ENCODE results near the gene CSDE1. TPM values are rescaled to one million over a fixed set of nuclear protein-coding genes. Genes with fewer than 3 reads are reported as not detected.

The CSDE1 gene
- total RNA-seq, 2 experiments from 2014 or later: 458 to 553 TPM

GRCh38 chr1:114749835-114750234 lies 7.9 kb downstream of the CSDE1 start:
- ATAC-seq (no peak), DNase-seq (no peak)
- Mint-ChIP-seq H3K9me3 (ENCODE audit: low read depth) (no peaks in the 10 kb centered on the region), H3K27ac (peak overlapping the region; percentile 63), H3K4me1 (peaks cover 91% of the 10 kb centered on the region), H3K36me3 (ENCODE audit: low read depth) (peaks cover 63% of the 10 kb centered on the region), H3K27me3 (no peaks in the 10 kb centered on the region), H3K4me3 (no peak overlapping the region)
- ChIA-PET CTCF (no interaction called here), POLR2A (no interaction called here)
- intact Hi-C loops (cut with DNase I, micrococcal nuclease): loop anchor here in 1 of 2 experiments (10.0 kb wide), 1 partner anchor 345 kb away; no protein-coding TSS in a partner anchor

DNA sequence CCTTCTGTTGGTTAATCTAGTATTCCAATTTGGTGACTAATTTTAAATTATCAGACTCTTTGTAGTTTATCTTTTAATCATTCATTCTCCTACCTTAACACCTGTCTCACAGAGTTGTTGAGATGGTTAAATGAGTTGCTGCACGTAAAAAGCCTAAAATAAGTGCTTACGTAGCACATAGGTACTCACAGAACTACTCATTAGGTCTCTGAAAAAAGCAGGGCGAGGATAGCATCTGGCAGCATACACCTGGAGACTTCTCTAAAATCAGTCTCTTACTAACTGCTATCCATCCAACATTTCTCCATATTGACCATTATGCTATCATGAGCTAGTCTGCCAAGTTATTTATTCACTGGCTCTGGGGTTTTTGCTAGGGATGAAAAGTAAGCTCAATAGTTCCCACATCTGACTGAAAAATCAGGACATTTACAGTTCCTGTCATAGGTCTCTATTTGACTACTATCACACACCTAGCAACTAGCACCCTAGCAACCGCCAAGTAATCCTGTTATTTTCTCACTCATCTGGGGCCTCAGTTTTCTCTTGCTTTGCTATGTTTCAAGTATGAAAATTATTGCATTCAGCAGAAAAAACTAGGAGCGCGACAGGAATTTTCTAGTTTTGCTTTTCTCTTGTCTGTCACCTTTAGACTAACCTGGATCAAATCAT lies 11.2 kb downstream of the CSDE1 start:
- Mint-ChIP-seq H3K4me3 (no peak overlapping the region), H3K27me3 (no peaks in the 10 kb centered on the region), H3K4me1 (peaks cover 87% of the 10 kb centered on the region), H3K36me3 (ENCODE audit: low read depth) (peaks cover 61% of the 10 kb centered on the region), H3K27ac (peak overlapping the region; percentile 29), H3K9me3 (ENCODE audit: low read depth) (no peaks in the 10 kb centered on the region)
- ChIA-PET CTCF (interaction anchor here (0.6 to 1.3 kb wide), 4 partner anchors 9 to 44 kb away, joined by 3 to 4 read pairs (median 4); no protein-coding TSS in a partner anchor), POLR2A (interaction anchor here (0.7 to 1.5 kb wide), 3 partner anchors 9 to 31 kb away, joined by 3 to 9 read pairs (median 4); partner anchors contain the start of gene CSDE1)
- peak; percentile 82 for ATAC-seq
- peak; percentile 48 for DNase-seq
- intact Hi-C loops (cut with DNase I, micrococcal nuclease): loop anchor here (1.0 to 10.0 kb wide), 3 partner anchors 9 to 348 kb away; no protein-coding TSS in a partner anchor

DNA sequence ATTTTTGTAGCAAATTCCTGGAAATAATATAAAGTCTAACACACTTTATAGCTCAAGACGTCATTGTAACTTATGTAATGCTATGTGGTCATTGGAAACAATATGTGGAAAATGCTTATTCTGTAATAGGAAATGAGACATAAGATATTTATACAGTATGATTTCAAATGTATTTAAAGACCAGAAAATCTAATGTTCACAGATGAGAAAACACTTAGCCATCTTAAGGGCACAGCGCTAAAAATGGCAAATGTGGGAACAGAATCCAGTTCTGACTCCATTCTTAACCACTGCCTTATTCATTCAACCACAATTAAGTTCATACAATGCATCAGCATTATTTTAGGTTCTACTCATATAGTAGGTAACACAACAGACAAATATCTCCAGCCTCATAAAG lies 12.5 kb downstream of the CSDE1 start:
- H3K9me3 Mint-ChIP-seq (ENCODE audit: low read depth): no peaks in the 10 kb centered on the region
- peak overlapping the region; percentile 37 for H3K27ac Mint-ChIP-seq
- CTCF ChIA-PET: interaction anchor here (0.9 to 2.4 kb wide), 2 partner anchors 10 to 23 kb away, joined by 3 to 6 read pairs; no protein-coding TSS in a partner anchor
- intact Hi-C loops (cut with DNase I, micrococcal nuclease): loop anchor here in 1 of 2 experiments (10.0 kb wide), 1 partner anchor 350 kb away; no protein-coding TSS in a partner anchor
- POLR2A ChIA-PET: no interaction called here
- H3K4me3 Mint-ChIP-seq: no peak overlapping the region
- peaks cover 80% of the 10 kb centered on the region for H3K4me1 Mint-ChIP-seq
- peak; percentile 29 for DNase-seq
- H3K27me3 Mint-ChIP-seq: no peaks in the 10 kb centered on the region
- peaks cover 57% of the 10 kb centered on the region for H3K36me3 Mint-ChIP-seq (ENCODE audit: low read depth)
- peak; percentile 80 for ATAC-seq

DNA sequence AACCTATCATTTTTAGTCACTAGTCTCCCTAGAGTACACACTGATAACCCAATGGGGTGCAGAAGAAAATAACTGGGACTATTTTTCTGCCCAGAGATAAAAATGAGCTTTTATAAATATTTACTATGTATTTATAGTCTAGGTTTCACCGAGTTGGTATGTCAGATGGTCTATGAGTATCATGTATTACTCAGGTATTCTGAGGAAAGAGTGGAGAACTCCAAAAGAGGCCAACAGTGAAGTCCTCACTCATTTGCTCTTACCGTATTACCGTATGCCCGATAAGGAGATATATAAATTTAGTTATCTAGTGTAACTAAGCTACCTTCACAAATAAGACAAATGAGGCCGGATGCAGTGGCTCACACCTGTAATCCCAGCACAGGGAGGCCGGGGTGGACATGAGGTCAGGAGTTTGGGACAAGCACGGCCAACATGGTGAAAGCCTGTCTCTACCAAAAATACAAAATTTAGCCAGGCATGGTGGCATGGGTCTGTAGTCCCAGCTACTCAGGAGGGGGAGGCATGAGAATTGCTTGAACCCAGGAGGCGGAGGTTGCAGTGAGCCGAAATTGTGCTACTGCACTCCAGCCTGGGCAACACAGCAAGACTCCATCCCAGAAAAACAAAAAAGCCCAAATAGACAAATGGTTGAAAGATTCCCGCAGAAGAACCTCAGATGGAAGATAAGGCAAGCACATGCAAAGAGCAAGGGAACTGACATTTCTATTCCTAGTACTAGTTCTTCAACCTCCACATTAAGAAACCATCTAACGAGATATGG lies 15.6 kb downstream of the CSDE1 start:
- Mint-ChIP-seq H3K27ac (peak overlapping the region; percentile 51), H3K36me3 (ENCODE audit: low read depth) (peaks cover 54% of the 10 kb centered on the region), H3K4me3 (no peak overlapping the region), H3K27me3 (no peaks in the 10 kb centered on the region), H3K9me3 (ENCODE audit: low read depth) (no peaks in the 10 kb centered on the region), H3K4me1 (peaks cover 59% of the 10 kb centered on the region)
- intact Hi-C loops (cut with DNase I, micrococcal nuclease): loop anchor here in 1 of 2 experiments (2.0 to 10.0 kb wide), 2 partner anchors 15 to 353 kb away; partner anchors contain the start of gene CSDE1
- CTCF ChIA-PET: interaction anchor here (0.8 to 1.3 kb wide), 2 partner anchors 15 to 24 kb away, joined by 3 read pairs; no protein-coding TSS in a partner anchor
- no peak for DNase-seq
- POLR2A ChIA-PET: interaction anchor here (0.7 kb wide), 1 partner anchor 22 kb away, joined by 3 read pairs; no protein-coding TSS in a partner anchor
- ATAC-seq: no peak

DNA sequence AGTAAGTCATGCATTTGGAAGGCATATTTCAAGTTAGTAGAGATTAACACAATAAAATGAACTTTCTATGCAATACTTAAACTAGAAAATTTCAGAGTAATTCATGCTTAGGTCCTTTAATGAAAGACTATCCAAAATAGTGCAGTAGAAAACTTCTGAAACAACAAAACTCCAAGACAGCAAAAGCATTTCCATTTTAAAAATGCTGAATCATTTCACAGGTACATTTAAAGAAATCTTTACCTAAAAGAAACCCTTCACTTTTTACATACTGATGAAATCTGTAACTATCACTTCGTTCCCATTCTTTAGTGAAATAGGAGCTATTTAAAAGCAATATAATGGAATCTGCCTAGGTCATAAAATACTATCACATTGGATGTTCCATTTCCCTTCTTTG lies 17.5 kb downstream of the CSDE1 start:
- DNase-seq (no peak), ATAC-seq (no peak)
- peaks cover 56% of the 10 kb centered on the region for H3K36me3 Mint-ChIP-seq (ENCODE audit: low read depth)
- no peaks in the 10 kb centered on the region for H3K27me3 Mint-ChIP-seq
- no peak overlapping the region for H3K27ac Mint-ChIP-seq
- intact Hi-C loops (cut with DNase I, micrococcal nuclease): loop anchor here in 1 of 2 experiments (2.0 to 10.0 kb wide), 2 partner anchors 16 to 354 kb away; partner anchors contain the start of gene CSDE1
- H3K9me3 Mint-ChIP-seq (ENCODE audit: low read depth): no peaks in the 10 kb centered on the region
- CTCF ChIA-PET: interaction anchor here (0.6 kb wide), 1 partner anchor 9 kb away, joined by 3 read pairs; no protein-coding TSS in a partner anchor
- H3K4me1 Mint-ChIP-seq: peaks cover 41% of the 10 kb centered on the region
- no peak overlapping the region for H3K4me3 Mint-ChIP-seq
- POLR2A ChIA-PET: no interaction called here

GRCh38 chr1:114737314-114737849 lies 20.4 kb downstream of the CSDE1 start:
- POLR2A ChIA-PET: no interaction called here
- Mint-ChIP-seq H3K27me3 (no peaks in the 10 kb centered on the region), H3K4me1 (peaks cover 20% of the 10 kb centered on the region), H3K36me3 (ENCODE audit: low read depth) (peaks cover 66% of the 10 kb centered on the region), H3K9me3 (ENCODE audit: low read depth) (no peaks in the 10 kb centered on the region), H3K27ac (no peak overlapping the region), H3K4me3 (no peak overlapping the region)
- CTCF ChIA-PET: interaction anchor here (1.0 to 1.6 kb wide), 2 partner anchors 9 to 17 kb away, joined by 3 to 4 read pairs; no protein-coding TSS in a partner anchor
- intact Hi-C loops (cut with DNase I, micrococcal nuclease): no loop called here
- no peak for DNase-seq
- no peak for ATAC-seq

- ATAC-seq (no peak), DNase-seq (no peak)
- peaks cover 66% of the 10 kb centered on the region for H3K36me3 Mint-ChIP-seq (ENCODE audit: low read depth)
- ChIA-PET CTCF (no interaction called here), POLR2A (no interaction called here)
- peaks cover 11% of the 10 kb centered on the region for H3K4me1 Mint-ChIP-seq
- intact Hi-C loops (cut with DNase I, micrococcal nuclease): no loop called here
- H3K9me3 Mint-ChIP-seq (ENCODE audit: low read depth): no peaks in the 10 kb centered on the region
- no peak overlapping the region for H3K27ac Mint-ChIP-seq
- no peak overlapping the region for H3K4me3 Mint-ChIP-seq
- no peaks in the 10 kb centered on the region for H3K27me3 Mint-ChIP-seq
Measured at GRCh38 chr1:114735479-114735878, 22.3 kb downstream of the CSDE1 start.

- ATAC-seq (no peak), DNase-seq (no peak)
- ChIA-PET CTCF (no interaction called here), POLR2A (no interaction called here)
- Mint-ChIP-seq H3K4me1 (peaks cover 10% of the 10 kb centered on the region), H3K36me3 (ENCODE audit: low read depth) (peaks cover 74% of the 10 kb centered on the region), H3K4me3 (no peak overlapping the region), H3K27ac (peak overlapping the region; percentile 69), H3K27me3 (no peaks in the 10 kb centered on the region), H3K9me3 (ENCODE audit: low read depth) (no peaks in the 10 kb centered on the region)
- intact Hi-C loops (cut with DNase I, micrococcal nuclease): no loop called here
Measured at GRCh38 chr1:114729782-114730181, 28.0 kb downstream of the CSDE1 start.

GRCh38 chr1:114728553-114728952 lies 29.2 kb downstream of the CSDE1 start:
- Mint-ChIP-seq H3K27me3 (no peaks in the 10 kb centered on the region), H3K27ac (peak overlapping the region; percentile 13), H3K36me3 (ENCODE audit: low read depth) (peaks cover 71% of the 10 kb centered on the region), H3K4me3 (no peak overlapping the region), H3K9me3 (ENCODE audit: low read depth) (no peaks in the 10 kb centered on the region), H3K4me1 (peaks cover 10% of the 10 kb centered on the region)
- POLR2A ChIA-PET: no interaction called here
- intact Hi-C loops (cut with DNase I, micrococcal nuclease): no loop called here
- DNase-seq (no peak), ATAC-seq (no peak)
- CTCF ChIA-PET: interaction anchor here (1.0 kb wide), 2 partner anchors 9 to 47 kb away, joined by 3 read pairs; no protein-coding TSS in a partner anchor

- Mint-ChIP-seq H3K27me3 (no peaks in the 10 kb centered on the region), H3K36me3 (ENCODE audit: low read depth) (peaks cover 76% of the 10 kb centered on the region), H3K4me3 (no peak overlapping the region), H3K4me1 (peaks cover 2% of the 10 kb centered on the region), H3K9me3 (ENCODE audit: low read depth) (no peaks in the 10 kb centered on the region), H3K27ac (peak overlapping the region; percentile 24)
- ATAC-seq: no peak
- ChIA-PET POLR2A (no interaction called here), CTCF (no interaction called here)
- intact Hi-C loops (cut with DNase I, micrococcal nuclease): no loop called here
- no peak for DNase-seq
Measured at GRCh38 chr1:114725230-114725629, 32.6 kb downstream of the CSDE1 start.

DNA sequence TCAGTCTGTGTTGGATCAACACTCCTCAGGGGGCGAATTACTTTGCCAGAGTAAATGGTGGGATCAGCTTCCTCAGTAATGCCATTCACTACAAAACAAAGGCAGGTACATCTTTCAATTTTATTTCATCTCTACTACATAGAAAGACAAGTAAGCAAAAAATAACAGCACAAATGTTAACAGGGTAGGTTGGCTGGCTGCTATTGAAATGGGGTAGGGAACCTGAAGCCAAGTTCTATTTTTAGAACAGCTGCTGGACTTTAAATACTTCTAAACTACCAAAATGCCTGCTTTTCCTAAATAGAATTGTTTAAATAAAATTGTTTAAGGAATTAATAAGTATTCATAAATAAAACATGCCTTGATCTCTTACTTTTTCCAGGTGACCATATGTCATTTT lies 33.9 kb downstream of the CSDE1 start:
- Mint-ChIP-seq H3K4me3 (no peak overlapping the region), H3K27me3 (no peaks in the 10 kb centered on the region), H3K27ac (peak overlapping the region; percentile 85), H3K4me1 (peaks cover 7% of the 10 kb centered on the region), H3K9me3 (ENCODE audit: low read depth) (no peaks in the 10 kb centered on the region), H3K36me3 (ENCODE audit: low read depth) (peaks cover 75% of the 10 kb centered on the region)
- POLR2A ChIA-PET: no interaction called here
- intact Hi-C loops (cut with DNase I, micrococcal nuclease): no loop called here
- DNase-seq (no peak), ATAC-seq (no peak)
- CTCF ChIA-PET: interaction anchor here (0.7 to 0.8 kb wide), 2 partner anchors 8 to 1659 kb away, joined by 3 read pairs; no protein-coding TSS in a partner anchor
